ENCODE results near the gene EFCAB6.

DNA sequence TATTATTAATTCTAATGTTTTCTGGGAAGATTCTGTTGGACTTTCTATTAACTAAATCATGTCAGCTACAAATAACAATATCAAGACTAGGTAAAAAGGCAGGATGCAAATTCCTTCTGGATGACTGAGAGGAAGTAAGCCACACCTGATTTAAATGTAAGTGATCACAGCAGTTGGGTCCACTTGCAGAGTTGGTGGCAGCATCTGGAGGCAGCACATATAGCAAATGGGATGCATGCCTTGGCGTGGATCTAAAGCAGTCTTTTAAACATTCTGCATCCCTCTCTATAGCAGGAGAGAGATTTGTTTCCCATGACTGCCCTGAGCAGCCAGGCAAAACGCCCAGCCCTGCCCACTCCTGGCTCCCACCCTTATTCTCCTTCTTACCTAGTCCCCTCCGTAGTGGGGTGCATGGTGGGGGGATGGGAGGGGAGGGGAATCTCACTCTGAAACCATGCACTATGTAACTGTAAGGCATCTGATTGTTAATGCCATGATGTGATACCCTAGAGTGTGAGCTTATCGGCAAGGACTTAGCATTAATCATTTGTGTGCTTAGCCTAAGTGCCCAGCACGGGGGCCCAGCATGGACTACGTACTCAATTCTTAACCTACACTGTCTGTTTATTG lies 130.3 kb downstream of the EFCAB6 start:
- TF ChIP-seq, protein P1, sequence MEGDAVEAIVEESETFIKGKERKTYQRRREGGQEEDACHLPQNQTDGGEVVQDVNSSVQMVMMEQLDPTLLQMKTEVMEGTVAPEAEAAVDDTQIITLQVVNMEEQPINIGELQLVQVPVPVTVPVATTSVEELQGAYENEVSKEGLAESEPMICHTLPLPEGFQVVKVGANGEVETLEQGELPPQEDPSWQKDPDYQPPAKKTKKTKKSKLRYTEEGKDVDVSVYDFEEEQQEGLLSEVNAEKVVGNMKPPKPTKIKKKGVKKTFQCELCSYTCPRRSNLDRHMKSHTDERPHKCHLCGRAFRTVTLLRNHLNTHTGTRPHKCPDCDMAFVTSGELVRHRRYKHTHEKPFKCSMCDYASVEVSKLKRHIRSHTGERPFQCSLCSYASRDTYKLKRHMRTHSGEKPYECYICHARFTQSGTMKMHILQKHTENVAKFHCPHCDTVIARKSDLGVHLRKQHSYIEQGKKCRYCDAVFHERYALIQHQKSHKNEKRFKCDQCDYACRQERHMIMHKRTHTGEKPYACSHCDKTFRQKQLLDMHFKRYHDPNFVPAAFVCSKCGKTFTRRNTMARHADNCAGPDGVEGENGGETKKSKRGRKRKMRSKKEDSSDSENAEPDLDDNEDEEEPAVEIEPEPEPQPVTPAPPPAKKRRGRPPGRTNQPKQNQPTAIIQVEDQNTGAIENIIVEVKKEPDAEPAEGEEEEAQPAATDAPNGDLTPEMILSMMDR (IDR thresholded peaks at IDR 0.05 in 2 of 3, conservative IDR thresholded peaks at IDR 0.05 in 1 of 3; ENCODE audit: control insufficient read depth in 2 of 3, extremely low read depth in 1 of 3, insufficient read depth in 1 of 3, low read depth in 3 of 3, low read length in 3 of 3) = no peak
- no peak for TF ChIP-seq EP300 (IDR thresholded peaks at IDR 0.05; ENCODE audit: borderline replicate concordance in 1 of 2, control insufficient read depth in 1 of 2, low read depth in 2 of 2, low read length in 2 of 2)
- TF ChIP-seq TAF1 (IDR thresholded peaks at IDR 0.05; ENCODE audit: borderline replicate concordance, low read depth, low read length) = no peak

Data from GM12878 (cell line).